AG10803 (cell line): Measurements from ENCODE around the gene CES1.
"Not testable (repeated sequence)": the region's sequence is repeated elsewhere in the genome, so short reads cannot be mapped to it uniquely, and the experiment has no call there.

Experiments
- DNase-seq: peaks from one replicate; pipeline ENCODE4 v3.0.0; 2010; ENCODE audit warnings: low read depth
- H3K4me3 ChIP-seq: 2 replicates; pipeline ENCODE4 v1.5.1; 2011; ENCODE audit warnings: mild to moderate bottlenecking, low read length, control low read depth
- TF ChIP-seq, protein P1 (sequence below): conservative IDR thresholded peaks from 2 replicates; pipeline ENCODE4 v1.5.1; 2011; ENCODE audit warnings: mild to moderate bottlenecking, low read length, control low read depth, inconsistent platforms

Gene CES1

DNA sequence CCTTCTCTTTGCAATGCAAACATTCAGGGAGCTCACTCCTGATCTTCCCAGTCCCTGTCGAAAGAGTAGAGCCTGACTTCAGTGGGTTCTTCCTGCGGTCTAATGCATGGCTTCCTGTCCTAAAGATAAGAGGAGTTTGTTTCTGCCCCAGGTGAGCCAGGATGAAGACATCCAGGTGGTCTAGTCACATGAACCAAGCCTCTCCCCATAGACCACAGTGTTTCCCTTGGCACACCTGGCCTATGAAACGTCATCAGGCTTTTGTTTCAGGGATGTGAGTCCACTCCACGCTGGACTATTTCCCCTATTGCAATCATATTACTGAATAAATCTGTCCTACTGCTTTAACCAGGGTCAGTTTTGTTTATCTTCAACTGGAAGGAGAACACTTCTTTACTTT lies 21.1 kb downstream of the CES1 start:
- TF ChIP-seq, protein P1, sequence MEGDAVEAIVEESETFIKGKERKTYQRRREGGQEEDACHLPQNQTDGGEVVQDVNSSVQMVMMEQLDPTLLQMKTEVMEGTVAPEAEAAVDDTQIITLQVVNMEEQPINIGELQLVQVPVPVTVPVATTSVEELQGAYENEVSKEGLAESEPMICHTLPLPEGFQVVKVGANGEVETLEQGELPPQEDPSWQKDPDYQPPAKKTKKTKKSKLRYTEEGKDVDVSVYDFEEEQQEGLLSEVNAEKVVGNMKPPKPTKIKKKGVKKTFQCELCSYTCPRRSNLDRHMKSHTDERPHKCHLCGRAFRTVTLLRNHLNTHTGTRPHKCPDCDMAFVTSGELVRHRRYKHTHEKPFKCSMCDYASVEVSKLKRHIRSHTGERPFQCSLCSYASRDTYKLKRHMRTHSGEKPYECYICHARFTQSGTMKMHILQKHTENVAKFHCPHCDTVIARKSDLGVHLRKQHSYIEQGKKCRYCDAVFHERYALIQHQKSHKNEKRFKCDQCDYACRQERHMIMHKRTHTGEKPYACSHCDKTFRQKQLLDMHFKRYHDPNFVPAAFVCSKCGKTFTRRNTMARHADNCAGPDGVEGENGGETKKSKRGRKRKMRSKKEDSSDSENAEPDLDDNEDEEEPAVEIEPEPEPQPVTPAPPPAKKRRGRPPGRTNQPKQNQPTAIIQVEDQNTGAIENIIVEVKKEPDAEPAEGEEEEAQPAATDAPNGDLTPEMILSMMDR = no peak

DNA sequence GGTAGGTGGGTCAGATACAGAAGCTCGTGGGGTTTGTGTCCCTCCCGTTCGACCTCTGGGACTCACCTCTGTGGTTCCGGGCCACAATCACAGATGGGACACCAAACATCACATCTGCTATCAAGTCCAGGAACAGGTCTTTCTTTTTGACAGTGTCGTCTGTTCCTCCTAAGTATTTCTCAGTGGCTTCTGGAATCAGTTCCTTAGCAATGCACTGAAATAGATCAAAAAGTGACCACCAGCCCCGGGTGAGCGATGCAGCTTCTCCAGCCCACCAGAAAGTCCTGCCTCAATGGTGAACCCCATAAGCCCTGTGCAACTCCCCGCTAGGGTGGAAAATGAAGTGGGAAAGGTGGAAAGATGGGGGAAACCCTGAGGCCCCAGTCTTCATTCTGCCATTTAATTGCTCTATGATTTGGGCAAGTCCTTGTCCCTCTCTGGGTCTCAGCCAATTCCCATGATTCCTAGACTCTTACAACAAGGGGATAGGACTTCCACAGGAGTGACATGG lies 22.4 kb downstream of the CES1 start:
- TF ChIP-seq, protein P1 = no peak
- no peak overlapping the region for H3K4me3 ChIP-seq
- no peak for DNase-seq

More for the DNA sequence above, 21.1 kb downstream of the CES1 start:
- no peak for DNase-seq
- H3K4me3 ChIP-seq = no peak overlapping the region

DNA sequence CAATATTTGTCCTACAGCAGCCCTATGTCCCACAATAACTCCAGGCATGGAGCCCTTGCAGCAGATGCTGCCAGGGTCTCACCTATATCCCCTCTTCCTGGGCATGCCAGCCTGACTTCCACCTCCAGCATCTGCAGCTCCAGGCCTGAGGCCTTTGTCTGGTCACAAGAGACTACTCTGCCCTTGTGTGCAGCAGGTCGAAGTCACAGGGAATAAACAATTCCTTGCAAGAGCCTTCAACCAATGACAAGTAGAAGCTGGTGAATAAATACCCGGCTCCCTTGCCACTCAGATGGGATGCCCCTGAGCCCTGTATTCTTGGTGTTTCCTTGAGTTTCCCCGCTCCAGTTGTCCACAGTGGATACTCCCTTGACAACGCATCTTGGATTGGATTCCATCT lies 23.0 kb downstream of the CES1 start:
- H3K4me3 ChIP-seq = no peak overlapping the region
- TF ChIP-seq, protein P1 = no peak
- DNase-seq = no peak

DNA sequence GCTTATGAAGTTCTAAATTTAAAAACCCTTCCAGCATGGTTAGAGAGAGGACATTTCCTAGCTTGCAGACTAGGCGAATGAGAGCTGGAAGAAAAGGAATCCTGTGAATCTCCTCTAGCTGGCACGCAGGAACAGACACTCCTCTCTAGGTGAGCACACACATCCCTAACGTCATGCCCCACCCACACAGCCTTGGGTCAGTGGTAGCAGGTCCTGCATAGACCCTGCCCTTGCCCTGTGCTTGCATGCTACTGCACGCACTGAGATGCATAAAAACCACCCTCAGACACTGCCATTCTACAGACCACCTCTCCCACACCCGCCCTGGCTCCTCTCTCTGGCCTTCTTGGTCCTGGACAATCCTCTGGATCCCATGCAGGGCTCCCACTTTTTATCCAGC lies 23.5 kb downstream of the CES1 start:
- H3K4me3 ChIP-seq = no peak overlapping the region
- no peak for DNase-seq
- TF ChIP-seq, protein P1 = no peak

DNA sequence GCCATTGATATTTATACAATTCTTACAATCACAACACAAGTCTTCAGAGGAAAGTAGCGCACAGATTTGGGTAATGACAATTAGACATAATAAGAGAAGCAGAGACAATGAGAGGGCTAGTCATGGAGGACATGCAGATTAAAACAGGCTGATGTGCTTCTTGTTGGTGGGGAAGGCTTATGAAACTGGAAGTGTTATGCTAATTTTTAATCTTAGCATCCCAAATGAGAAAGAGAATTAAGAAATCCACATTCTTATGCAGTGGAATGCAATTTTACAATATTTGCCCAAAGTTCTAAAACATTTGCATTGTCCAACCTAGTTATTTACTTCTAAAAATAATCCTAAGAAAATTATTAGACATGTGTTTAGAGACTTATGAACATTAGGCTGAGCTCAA lies 24.6 kb downstream of the CES1 start:
- H3K4me3 ChIP-seq, DNase-seq: not testable (repeated sequence)

DNA sequence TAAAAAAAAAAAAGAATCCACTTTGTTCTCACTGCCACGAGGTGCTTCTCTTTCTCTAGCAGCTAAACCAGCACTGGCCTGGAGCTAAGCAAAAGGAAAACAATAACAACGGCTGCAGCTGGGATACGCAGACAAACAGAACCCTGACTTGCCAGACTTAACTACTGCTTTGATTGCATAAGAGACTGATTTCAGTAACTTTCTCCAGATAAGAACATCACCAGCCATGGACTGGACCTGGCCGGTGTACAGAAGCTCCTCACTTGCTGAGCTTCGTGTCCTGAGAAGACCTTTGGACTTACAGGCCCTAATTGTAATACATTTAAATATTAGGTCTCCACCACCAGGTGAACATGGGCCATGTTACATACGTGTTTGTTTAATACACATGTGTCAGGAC lies 27.8 kb downstream of the CES1 start:
- not testable (repeated sequence) for H3K4me3 ChIP-seq, DNase-seq

DNA sequence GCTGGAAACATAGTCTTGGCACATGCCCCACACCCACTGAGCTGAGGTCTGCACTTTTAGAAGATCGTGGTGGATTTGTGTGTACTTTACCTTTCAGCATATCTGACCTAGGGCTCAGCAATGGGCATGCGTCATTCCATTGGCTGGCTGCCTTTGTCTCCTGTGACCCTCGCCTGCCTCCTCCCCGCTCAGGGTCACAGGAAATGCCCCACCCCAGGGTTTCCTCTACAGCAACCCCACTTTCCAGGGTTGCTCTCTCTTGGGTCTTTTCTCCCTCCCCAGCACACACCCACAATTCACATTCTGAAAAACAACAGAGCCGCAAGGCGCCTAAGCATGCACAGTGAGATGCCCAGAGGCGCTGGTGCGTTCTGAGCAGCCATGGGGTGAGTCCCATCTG lies 29.2 kb downstream of the CES1 start:
- H3K4me3 ChIP-seq, DNase-seq: not testable (repeated sequence)

DNA sequence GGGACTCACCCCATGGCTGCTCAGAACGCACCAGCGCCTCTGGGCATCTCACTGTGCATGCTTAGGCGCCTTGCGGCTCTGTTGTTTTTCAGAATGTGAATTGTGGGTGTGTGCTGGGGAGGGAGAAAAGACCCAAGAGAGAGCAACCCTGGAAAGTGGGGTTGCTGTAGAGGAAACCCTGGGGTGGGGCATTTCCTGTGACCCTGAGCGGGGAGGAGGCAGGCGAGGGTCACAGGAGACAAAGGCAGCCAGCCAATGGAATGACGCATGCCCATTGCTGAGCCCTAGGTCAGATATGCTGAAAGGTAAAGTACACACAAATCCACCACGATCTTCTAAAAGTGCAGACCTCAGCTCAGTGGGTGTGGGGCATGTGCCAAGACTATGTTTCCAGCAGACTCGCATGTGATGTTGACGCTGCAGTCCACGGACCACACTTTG lies 39.9 kb downstream of the CES1 start:
- DNase-seq, H3K4me3 ChIP-seq: not testable (repeated sequence)

DNA sequence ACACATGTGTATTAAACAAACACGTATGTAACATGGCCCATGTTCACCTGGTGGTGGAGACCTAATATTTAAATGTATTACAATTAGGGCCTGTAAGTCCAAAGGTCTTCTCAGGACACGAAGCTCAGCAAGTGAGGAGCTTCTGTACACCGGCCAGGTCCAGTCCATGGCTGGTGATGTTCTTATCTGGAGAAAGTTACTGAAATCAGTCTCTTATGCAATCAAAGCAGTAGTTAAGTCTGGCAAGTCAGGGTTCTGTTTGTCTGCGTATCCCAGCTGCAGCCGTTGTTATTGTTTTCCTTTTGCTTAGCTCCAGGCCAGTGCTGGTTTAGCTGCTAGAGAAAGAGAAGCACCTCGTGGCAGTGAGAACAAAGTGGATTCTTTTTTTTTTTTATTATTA lies 41.4 kb downstream of the CES1 start:
- DNase-seq, H3K4me3 ChIP-seq: not testable (repeated sequence)

DNA sequence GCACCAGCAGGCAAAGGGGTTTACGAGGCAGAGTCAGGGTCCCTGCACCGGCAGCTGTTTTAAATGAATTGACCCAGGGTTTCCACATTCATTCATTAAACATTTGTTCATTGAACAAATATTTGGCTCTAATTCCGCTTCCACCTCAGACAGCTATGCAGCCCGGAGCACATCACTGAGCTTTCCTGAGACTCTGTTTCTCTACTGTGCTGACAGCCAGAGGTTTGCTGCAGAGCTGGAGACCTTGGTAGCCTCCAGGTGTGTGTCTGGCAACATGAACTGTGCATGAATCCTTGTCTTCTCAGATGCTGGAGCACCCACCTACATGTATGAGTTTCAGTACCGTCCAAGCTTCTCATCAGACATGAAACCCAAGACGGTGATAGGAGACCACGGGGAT lies 42.7 kb downstream of the CES1 start:
- not testable (repeated sequence) for DNase-seq, H3K4me3 ChIP-seq

DNA sequence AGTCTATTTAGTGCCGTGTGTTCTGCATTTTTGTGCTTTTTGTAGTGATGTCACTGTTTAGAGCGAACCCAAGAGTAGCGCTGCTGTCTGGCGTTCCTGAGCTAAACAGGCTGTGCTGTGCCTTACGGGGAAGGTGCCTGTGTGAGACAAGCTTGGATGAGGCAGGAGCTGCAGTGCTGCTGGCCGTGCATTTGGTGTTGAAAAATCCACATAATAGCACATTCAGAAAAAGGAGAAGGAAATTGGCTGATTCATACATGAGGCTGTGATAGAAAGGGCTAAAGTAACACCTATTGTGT lies 50.2 kb downstream of the CES1 start:
- not testable (repeated sequence) for H3K4me3 ChIP-seq, DNase-seq

DNA sequence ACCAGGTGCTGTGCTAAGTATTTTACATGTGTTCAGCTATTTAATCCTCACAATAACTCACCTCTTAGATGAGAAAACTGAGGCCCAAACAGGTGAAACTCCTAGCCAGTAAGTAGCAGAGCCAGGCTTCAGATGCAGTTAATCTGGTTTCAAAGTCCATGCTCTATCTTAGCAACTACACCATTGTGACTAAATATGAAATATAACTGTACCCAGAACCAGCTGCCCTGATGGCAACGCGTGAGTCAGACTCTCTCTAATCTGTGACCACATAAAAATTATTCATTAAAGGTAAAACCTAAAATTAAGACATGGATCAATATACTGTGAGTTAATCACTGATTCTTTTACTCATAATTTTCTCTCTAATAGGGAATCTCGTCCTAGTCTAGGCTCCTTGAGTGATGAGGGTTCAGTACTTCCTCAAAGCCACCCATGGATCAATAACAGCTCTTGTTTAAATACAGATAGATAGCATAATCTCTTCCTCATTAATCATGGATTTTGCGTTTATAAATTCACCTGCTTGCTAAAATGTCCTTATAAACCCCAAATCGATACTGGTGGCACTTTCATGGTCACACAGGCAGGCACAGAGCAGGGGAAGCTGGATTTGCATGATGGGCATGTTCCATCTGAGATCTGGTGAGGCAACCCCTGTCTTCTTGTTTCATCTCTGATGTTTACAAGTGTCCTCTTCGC lies 50.7 kb downstream of the CES1 start:
- not testable (repeated sequence) for H3K4me3 ChIP-seq, DNase-seq

DNA sequence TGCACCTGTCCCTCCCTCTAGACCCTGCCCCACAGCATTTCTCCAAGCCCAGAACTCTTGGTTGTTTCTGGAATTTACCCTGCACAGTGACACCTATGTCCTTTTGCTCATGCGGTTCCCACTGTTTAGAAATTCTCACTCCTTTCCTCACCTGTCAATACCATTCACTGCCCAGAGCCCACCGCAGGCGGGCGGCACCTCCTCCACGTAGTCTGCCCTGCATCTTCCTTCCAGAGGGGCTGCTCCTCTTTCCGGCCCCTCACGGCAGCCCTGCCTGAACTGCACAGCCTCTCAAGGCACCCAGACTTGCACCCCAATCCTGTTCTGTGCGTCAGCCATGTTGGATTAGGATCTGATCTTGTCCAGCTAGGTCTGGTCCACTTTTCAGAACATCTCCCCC lies 51.4 kb downstream of the CES1 start:
- not testable (repeated sequence) for DNase-seq, H3K4me3 ChIP-seq

DNA sequence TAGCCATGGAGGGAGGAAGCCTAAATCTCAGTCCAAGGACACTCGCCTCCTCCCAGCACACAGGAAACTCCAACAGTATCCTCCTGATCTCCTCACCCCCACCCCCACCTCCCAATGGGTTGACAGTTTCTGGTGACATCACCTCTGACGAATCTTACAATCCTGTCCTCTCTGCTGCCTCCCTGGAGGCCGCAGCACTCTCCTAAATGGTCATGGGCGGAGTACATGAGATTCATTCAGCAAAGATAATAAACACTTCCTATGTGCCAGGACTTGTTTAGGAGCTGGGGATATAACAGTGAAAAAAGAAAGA lies 52.8 kb downstream of the CES1 start:
- DNase-seq, H3K4me3 ChIP-seq: not testable (repeated sequence)
